Measurements from ENCODE around the gene TPO.

TPO gene

GRCh38 chr2:1586251-1586922, 173.1 kb downstream of the TPO start:
- Histone ChIP-seq H3K79me2 (ENCODE audit: low read length) (no peaks in the 10 kb centered on the region), H3K36me3 (replicated peaks; ENCODE audit: insufficient read depth, low read length) (no peaks in the 10 kb centered on the region), H3K4me1 (ENCODE audit: low read length) (no peaks in the 10 kb centered on the region), H3K4me3 (ENCODE audit: low read length) (no peak overlapping the region), H3K4me2 (ENCODE audit: low read depth, low read length) (no peak overlapping the region), H4K20me1 (ENCODE audit: insufficient read depth, low read length) (no peaks in the 10 kb centered on the region), H3K9me3 (replicated peaks; ENCODE audit: insufficient read depth, low read length) (no peaks in the 10 kb centered on the region), H3K9ac (ENCODE audit: low read length) (no peak overlapping the region), H3K27ac (ENCODE audit: low read length) (no peak overlapping the region), H2AFZ (ENCODE audit: low read length) (no peak overlapping the region), H3K27me3 (replicated peaks; ENCODE audit: insufficient read depth, low read length) (no peaks in the 10 kb centered on the region), H3F3A (ENCODE audit: insufficient read depth, low read length) (no peaks in the 10 kb centered on the region), H3K9me2 (replicated peaks; ENCODE audit: insufficient read depth, low read length) (no peaks in the 10 kb centered on the region)
- DNase-seq: no peak
- TF ChIP-seq CTCF (IDR thresholded peaks at IDR 0.05; ENCODE audit: low read length): no peak
- TF ChIP-seq EZH2phosphoT487 (IDR thresholded peaks at IDR 0.05; ENCODE audit: low read length): no peak
- no peak for TF ChIP-seq EZH2 (optimal IDR thresholded peaks at IDR 0.05; ENCODE audit: low read depth, low read length)

GRCh38 chr2:1586923-1587840, 173.9 kb downstream of the TPO start:
- Histone ChIP-seq H3K36me3 (replicated peaks; ENCODE audit: insufficient read depth, low read length) (no peaks in the 10 kb centered on the region), H3K9me3 (replicated peaks; ENCODE audit: insufficient read depth, low read length) (no peaks in the 10 kb centered on the region), H3F3A (ENCODE audit: insufficient read depth, low read length) (no peaks in the 10 kb centered on the region), H3K27me3 (replicated peaks; ENCODE audit: insufficient read depth, low read length) (no peaks in the 10 kb centered on the region), H3K4me3 (ENCODE audit: low read length) (no peak overlapping the region), H3K79me2 (ENCODE audit: low read length) (no peaks in the 10 kb centered on the region), H3K9me2 (replicated peaks; ENCODE audit: insufficient read depth, low read length) (no peaks in the 10 kb centered on the region), H3K4me2 (ENCODE audit: low read depth, low read length) (no peak overlapping the region), H4K20me1 (ENCODE audit: insufficient read depth, low read length) (no peaks in the 10 kb centered on the region), H3K27ac (ENCODE audit: low read length) (no peak overlapping the region), H2AFZ (ENCODE audit: low read length) (no peak overlapping the region), H3K4me1 (ENCODE audit: low read length) (no peaks in the 10 kb centered on the region), H3K9ac (ENCODE audit: low read length) (no peak overlapping the region)
- no peak for DNase-seq
- no peak for TF ChIP-seq EZH2phosphoT487 (IDR thresholded peaks at IDR 0.05; ENCODE audit: low read length)
- TF ChIP-seq CTCF (IDR thresholded peaks at IDR 0.05; ENCODE audit: low read length): no peak
- TF ChIP-seq EZH2 (optimal IDR thresholded peaks at IDR 0.05; ENCODE audit: low read depth, low read length): no peak

- Histone ChIP-seq H4K20me1 (ENCODE audit: insufficient read depth, low read length) (no peaks in the 10 kb centered on the region), H3K79me2 (ENCODE audit: low read length) (no peaks in the 10 kb centered on the region), H3K4me1 (ENCODE audit: low read length) (no peaks in the 10 kb centered on the region), H3K27me3 (replicated peaks; ENCODE audit: insufficient read depth, low read length) (no peaks in the 10 kb centered on the region), H3K36me3 (replicated peaks; ENCODE audit: insufficient read depth, low read length) (no peaks in the 10 kb centered on the region), H3K4me3 (ENCODE audit: low read length) (no peak overlapping the region), H2AFZ (ENCODE audit: low read length) (no peak overlapping the region), H3K27ac (ENCODE audit: low read length) (no peak overlapping the region), H3K9ac (ENCODE audit: low read length) (no peak overlapping the region), H3K9me2 (replicated peaks; ENCODE audit: insufficient read depth, low read length) (no peaks in the 10 kb centered on the region), H3K9me3 (replicated peaks; ENCODE audit: insufficient read depth, low read length) (no peaks in the 10 kb centered on the region), H3F3A (ENCODE audit: insufficient read depth, low read length) (no peaks in the 10 kb centered on the region), H3K4me2 (ENCODE audit: low read depth, low read length) (no peak overlapping the region)
- TF ChIP-seq EZH2phosphoT487 (IDR thresholded peaks at IDR 0.05; ENCODE audit: low read length) (no peak), EZH2 (optimal IDR thresholded peaks at IDR 0.05; ENCODE audit: low read depth, low read length) (no peak), CTCF (IDR thresholded peaks at IDR 0.05; ENCODE audit: low read length) (no peak)
- no peak for DNase-seq
These were observed 175.1 kb downstream of the TPO start for GRCh38 chr2:1588051-1588977.

Data from MM.1S (cell line).